Measurements from ENCODE around the gene SNX3.

Gene SNX3

GRCh38 chr6:108170332-108171290 is 90.2 kb downstream of the SNX3 start:
- DNase-seq = no peak

GRCh38 chr6:108169464-108170331 is 91.1 kb downstream of the SNX3 start:
- DNase-seq = no peak

- DNase-seq = no peak
These were observed 92.1 kb downstream of the SNX3 start for GRCh38 chr6:108168501-108169463.

GRCh38 chr6:108168090-108168463 is 92.8 kb downstream of the SNX3 start:
- no peak for DNase-seq

GRCh38 chr6:108167449-108168089 is 93.3 kb downstream of the SNX3 start:
- no peak for DNase-seq

- no peak for DNase-seq
These were observed 94.0 kb downstream of the SNX3 start for GRCh38 chr6:108166664-108167448.

GRCh38 chr6:108165714-108166663 is 94.9 kb downstream of the SNX3 start, which contains the start of gene NR2E1:
Gene NR2E1 (plus strand): TSS chr6:108166022. CDS start chr6:108166766, 744 bp downstream.
- DNase-seq = no peak

GRCh38 chr6:108164815-108165706 is 95.8 kb downstream of the SNX3 start:
- no peak for DNase-seq

- no peak for DNase-seq
These were observed 96.4 kb downstream of the SNX3 start for GRCh38 chr6:108164543-108164814.

GRCh38 chr6:108163644-108164542 is 96.9 kb downstream of the SNX3 start:
- DNase-seq = no peak

GRCh38 chr6:108163267-108163643 is 97.6 kb downstream of the SNX3 start:
- DNase-seq = no peak

GRCh38 chr6:108161724-108162282 is 99.0 kb downstream of the SNX3 start:
- DNase-seq = no peak

Data from effector CD8-positive, alpha-beta T cell (primary cell).